C4-2B (cell line): Measurements from ENCODE around the gene SPTLC2.
A peak's percentile ranks its signal among the peaks of the same experiment; 100 is the strongest.
"Not testable (repeated sequence)": the region's sequence is repeated elsewhere in the genome, so short reads cannot be mapped to it uniquely, and the experiment has no call there.

Source experiments
- H3K27ac ChIP-seq: fragments of 450-650 bp; 2 replicates; pipeline ENCODE4 v1.5.1; 2017
- ZFX ChIP-seq: fragments of 450-650 bp; IDR thresholded peaks from 2 replicates; pipeline ENCODE4 v1.6.1; 2017
- TF ChIP-seq, protein P1 (sequence below): fragments of 450-650 bp; conservative IDR thresholded peaks from 2 replicates; pipeline ENCODE4 v1.5.1; 2017; ENCODE audit warnings: mild to moderate bottlenecking

SPTLC2 gene, protein sequence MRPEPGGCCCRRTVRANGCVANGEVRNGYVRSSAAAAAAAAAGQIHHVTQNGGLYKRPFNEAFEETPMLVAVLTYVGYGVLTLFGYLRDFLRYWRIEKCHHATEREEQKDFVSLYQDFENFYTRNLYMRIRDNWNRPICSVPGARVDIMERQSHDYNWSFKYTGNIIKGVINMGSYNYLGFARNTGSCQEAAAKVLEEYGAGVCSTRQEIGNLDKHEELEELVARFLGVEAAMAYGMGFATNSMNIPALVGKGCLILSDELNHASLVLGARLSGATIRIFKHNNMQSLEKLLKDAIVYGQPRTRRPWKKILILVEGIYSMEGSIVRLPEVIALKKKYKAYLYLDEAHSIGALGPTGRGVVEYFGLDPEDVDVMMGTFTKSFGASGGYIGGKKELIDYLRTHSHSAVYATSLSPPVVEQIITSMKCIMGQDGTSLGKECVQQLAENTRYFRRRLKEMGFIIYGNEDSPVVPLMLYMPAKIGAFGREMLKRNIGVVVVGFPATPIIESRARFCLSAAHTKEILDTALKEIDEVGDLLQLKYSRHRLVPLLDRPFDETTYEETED

DNA sequence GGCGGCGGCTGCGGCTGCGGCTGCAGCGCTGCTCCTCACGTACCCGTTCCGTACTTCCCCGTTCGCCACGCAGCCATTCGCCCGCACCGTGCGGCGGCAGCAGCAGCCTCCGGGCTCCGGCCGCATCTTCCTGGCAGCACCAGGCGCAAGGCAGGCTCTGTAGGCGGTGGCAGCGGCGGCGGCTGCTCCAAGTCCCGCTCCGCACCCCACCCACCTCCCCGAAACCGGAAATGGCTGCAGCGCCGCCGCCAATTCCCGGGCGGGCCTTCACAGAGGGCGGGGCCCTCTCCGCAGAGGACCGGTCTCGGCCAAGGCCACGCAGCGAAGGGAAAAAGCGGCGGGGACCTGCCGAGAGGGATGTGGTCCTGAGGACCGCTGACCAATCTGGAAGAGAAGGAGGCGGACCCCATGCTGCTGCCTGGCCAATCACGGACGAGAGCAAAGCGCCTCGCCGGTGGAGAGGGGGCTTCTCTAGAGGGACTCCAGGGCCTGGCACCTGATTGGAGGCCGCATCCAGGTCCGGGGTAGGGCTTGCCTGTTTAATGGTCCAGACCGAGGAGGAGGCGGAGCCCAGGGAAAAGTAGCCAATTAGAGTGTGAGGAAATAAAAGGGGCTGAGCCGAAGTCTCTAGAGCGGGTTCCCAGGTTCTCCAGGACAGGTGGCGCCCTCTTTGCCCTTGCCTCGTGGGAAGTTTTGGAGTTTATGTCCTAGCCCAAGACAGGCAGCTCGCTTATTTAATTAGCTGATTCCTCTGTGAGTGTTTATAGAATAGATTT lies at the start of gene SPTLC2:
TSS of gene SPTLC2 (minus strand) at position 184 of the 776 bp plus-strand sequence. CDS start at position 126, 58 bp downstream.
- TF ChIP-seq, protein P1, sequence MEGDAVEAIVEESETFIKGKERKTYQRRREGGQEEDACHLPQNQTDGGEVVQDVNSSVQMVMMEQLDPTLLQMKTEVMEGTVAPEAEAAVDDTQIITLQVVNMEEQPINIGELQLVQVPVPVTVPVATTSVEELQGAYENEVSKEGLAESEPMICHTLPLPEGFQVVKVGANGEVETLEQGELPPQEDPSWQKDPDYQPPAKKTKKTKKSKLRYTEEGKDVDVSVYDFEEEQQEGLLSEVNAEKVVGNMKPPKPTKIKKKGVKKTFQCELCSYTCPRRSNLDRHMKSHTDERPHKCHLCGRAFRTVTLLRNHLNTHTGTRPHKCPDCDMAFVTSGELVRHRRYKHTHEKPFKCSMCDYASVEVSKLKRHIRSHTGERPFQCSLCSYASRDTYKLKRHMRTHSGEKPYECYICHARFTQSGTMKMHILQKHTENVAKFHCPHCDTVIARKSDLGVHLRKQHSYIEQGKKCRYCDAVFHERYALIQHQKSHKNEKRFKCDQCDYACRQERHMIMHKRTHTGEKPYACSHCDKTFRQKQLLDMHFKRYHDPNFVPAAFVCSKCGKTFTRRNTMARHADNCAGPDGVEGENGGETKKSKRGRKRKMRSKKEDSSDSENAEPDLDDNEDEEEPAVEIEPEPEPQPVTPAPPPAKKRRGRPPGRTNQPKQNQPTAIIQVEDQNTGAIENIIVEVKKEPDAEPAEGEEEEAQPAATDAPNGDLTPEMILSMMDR = peak; percentile 41
- TF ChIP-seq ZFX = 0 out of 2 replicates have a peak, but pooled peaks have one; percentile 56
- H3K27ac ChIP-seq = peak within 1 kb of the TSS; percentile 83

DNA sequence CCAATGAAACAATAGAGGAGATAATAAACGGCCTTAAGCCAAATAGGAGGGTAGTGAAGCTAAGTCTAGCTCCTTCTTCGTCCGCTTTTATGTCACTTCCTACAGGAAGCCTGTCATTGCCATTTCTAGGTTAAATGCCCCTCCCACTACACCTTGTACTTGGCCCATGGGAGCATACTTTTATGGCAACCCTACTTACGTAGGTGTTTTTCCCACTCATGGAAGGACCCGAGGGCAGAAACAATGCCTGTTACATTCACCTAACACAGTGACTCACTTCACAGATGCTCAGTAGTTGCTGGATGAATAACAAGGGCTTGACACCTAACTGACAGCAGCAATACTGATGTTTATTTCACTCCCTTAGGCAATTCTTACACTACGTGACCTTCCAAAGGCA lies 46.9 kb upstream of the SPTLC2 start:
- TF ChIP-seq ZFX = no peak
- no peak overlapping the region for H3K27ac ChIP-seq

DNA sequence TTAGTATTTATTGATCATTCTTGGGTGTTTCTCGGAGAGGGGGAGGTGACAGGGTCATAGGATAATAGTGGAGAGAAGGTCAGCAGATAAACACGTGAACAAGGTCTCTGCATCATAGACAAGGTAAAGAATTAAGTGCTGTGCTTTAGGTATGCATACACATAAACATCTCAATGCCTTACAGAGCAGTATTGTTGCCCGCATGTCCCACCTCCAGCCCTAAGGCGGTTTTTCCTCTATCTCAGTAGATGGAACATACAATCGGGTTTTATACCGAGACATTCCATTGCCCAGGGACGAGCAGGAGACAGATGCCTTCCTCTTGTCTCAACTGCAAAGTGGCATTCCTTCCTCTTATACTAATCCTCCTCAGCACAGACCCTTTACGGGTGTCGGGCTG lies 45.1 kb upstream of the SPTLC2 start:
- H3K27ac ChIP-seq = not testable (repeated sequence)

DNA sequence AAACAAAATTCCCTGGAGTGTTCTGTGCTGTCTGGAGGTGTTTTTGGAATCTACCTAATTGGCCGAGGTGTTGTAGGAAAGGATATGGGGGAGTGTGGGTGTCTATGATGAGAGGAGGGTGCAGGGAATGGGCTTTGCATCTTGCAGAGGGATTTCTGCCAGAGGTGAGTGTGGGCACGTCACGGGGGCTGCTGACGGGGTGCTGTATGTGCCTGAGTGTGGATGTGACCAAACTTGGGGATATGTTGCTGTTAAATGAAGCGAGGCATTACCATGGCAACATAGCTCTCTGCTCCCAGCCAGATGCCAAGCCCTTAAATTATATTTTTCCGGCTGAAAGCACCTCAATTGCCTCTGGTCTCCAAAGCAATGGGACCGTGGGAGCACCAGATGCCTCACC lies 44.3 kb upstream of the SPTLC2 start:
- H3K27ac ChIP-seq = no peak overlapping the region
- TF ChIP-seq ZFX = no peak
- TF ChIP-seq, protein P1 = no peak

DNA sequence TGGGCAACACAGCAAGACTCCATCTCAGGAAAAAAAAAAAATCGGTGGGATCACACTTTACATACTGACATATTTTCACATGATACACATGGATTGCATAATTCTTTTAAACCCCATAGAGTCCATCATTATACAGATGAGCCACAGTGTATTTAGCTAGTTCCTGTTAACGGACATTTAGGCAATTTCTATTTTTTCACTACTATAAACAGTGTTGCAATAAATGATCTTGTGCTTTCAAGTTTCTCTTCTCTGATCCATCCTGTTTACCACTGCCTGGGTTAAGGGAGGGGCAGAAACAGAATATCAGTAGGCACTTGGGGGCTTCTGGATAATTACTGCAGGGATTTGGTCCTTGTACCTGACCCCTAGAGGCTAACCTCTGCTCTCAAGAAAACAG lies 43.4 kb upstream of the SPTLC2 start:
- TF ChIP-seq, protein P1 = no peak
- TF ChIP-seq ZFX = no peak
- no peak overlapping the region for H3K27ac ChIP-seq

DNA sequence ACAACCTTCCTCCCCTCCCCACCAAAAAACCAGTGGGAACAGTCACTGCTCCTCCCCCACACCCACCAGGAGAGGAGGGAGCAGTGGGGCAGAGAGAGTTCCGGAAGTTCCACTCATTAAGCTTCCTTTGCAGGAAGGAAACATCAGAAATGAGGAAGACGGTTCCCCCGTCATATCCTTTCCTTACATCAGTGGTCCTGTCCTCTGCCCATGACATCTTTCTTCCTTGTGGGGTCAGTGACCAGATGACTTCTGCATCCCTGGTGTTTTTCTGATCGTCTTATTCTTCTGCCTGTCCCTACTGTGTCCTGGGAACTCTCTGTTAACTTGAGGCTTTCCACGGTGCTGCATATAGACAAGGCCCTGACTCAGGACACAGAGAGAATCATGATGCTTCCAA lies 40.8 kb upstream of the SPTLC2 start:
- TF ChIP-seq, protein P1 = no peak
- no peak for TF ChIP-seq ZFX
- H3K27ac ChIP-seq = no peak overlapping the region

DNA sequence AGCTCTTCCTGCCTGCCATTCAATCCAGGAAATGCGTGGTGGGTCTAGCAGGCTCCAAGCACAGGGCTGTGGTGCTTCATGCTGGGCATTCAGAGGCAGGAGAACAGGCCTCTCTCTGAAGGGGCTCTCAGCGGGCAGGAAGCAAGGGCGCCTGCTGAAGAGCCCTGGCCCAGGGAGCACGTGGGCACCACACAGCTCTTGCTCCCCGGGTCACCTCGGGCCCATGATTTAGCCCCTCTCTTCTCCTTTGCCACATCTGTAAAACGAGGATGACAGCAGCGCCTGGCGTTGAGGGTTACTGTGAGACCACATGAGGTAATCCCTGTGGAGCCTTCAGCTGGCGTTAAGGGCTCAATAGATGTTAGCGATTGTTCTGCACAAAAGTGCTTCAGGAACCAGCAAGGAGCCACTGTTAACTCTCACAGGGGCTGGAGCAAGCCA lies 37.6 kb upstream of the SPTLC2 start:
- no peak overlapping the region for H3K27ac ChIP-seq
- TF ChIP-seq, protein P1 = no peak
- no peak for TF ChIP-seq ZFX

DNA sequence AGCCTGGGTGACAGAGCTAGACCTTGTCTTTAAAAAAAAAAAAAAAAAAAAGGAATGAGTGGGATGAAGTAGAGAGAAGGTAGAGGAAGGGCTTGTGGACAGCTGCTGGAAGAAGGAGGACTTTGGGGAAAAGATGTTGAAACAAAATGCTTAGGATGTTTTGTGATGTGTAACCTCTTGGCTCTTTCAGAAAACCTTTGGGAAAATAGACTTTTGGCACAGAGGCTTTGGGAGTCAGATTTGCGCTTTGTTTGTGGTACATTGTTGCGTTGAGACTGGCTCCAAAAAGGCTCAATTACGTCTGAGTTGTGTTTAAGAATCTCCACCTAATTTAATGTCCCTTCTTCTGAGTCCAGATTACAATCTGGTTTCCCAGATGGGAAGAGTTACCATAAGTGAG lies 32.9 kb upstream of the SPTLC2 start:
- TF ChIP-seq ZFX = no peak
- TF ChIP-seq, protein P1 = no peak
- H3K27ac ChIP-seq = no peak overlapping the region
